PC-3 (cell line): ENCODE measurements around the gene RXRA.

Experiments
- EZH2 ChIP-seq: fragments of 300-600 bp; sonication (generic); IDR thresholded peaks from one replicate; pipeline ENCODE4 v1.6.1; 2017; ENCODE audit warnings: antibody characterized with exemption, mild to moderate bottlenecking, low read length; ENCODE audit not compliant: unreplicated experiment
- EZH2phosphoT487 ChIP-seq: fragments of 300-600 bp; sonication (generic); IDR thresholded peaks from 2 replicates; pipeline ENCODE4 v1.6.1; 2018; ENCODE audit warnings: mild to moderate bottlenecking, antibody characterized with exemption, low read length, borderline replicate concordance
- TF ChIP-seq, protein P1 (sequence below): fragments of 300-600 bp; sonication (generic); conservative IDR thresholded peaks from 2 replicates; pipeline ENCODE4 v1.5.1; 2017; ENCODE audit warnings: antibody characterized with exemption, low read depth, mild to moderate bottlenecking, low read length

DNA sequence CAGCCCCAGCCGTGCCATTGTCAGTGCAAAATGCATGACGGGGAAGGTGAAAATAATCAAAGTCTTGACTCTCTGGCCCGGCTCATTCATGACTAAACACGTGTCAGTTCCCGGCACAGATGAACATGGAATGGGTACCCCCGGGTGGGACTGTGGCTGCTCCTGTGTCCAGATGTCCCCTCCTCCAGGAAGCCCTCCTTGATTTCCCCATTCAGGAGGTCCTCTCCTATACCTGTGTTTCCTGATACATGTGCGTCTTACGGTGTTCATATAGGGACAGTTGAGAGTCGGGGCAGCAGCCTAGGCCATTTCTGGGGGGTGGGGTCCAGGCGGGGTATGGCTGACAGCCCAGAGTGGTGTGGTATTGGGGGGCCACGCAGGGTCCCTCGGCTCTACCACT is 19.5 kb downstream of the RXRA start:
- TF ChIP-seq, protein P1, sequence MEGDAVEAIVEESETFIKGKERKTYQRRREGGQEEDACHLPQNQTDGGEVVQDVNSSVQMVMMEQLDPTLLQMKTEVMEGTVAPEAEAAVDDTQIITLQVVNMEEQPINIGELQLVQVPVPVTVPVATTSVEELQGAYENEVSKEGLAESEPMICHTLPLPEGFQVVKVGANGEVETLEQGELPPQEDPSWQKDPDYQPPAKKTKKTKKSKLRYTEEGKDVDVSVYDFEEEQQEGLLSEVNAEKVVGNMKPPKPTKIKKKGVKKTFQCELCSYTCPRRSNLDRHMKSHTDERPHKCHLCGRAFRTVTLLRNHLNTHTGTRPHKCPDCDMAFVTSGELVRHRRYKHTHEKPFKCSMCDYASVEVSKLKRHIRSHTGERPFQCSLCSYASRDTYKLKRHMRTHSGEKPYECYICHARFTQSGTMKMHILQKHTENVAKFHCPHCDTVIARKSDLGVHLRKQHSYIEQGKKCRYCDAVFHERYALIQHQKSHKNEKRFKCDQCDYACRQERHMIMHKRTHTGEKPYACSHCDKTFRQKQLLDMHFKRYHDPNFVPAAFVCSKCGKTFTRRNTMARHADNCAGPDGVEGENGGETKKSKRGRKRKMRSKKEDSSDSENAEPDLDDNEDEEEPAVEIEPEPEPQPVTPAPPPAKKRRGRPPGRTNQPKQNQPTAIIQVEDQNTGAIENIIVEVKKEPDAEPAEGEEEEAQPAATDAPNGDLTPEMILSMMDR = no peak
- TF ChIP-seq EZH2 (no peak), EZH2phosphoT487 (no peak)
